Smooth muscle cell (in vitro differentiated cells): ENCODE data around the gene PPP1R1B. TPM values are rescaled to one million over a fixed set of nuclear protein-coding genes. Genes with fewer than 3 reads are reported as not detected.

Source experiments
- DNase-seq: peaks from one replicate; lab custom pipeline; 2025; ENCODE audit not compliant: unreplicated experiment; lab: John Stamatoyannopoulos, UW
- H2AFZ ChIP-seq: fragments of 200-600 bp; sonication (generic); 2 replicates; pipeline ENCODE4 v1.6.0; 2016; ENCODE audit warnings: antibody characterized with exemption, low read depth, mild to moderate bottlenecking
- H3F3A ChIP-seq: fragments of 200-600 bp; sonication (generic); 2 replicates; pipeline ENCODE4 v1.6.0; 2017; ENCODE audit warnings: antibody characterized with exemption, low read depth
- H3K27ac ChIP-seq: fragments of 200-600 bp; sonication (generic); 2 replicates; pipeline ENCODE4 v1.5.1; 2016; ENCODE audit warnings: low read depth, mild to moderate bottlenecking
- H3K27me3 ChIP-seq: fragments of 200-600 bp; sonication (generic); 2 replicates; pipeline ENCODE4 v1.6.1; 2016; ENCODE audit warnings: low read depth, mild to moderate bottlenecking
- H3K36me3 ChIP-seq: fragments of 200-600 bp; sonication (generic); 2 replicates; pipeline ENCODE4 v1.5.1; 2016; ENCODE audit warnings: low read depth
- H3K4me1 ChIP-seq: fragments of 200-600 bp; sonication (generic); 2 replicates; pipeline ENCODE4 v1.5.1; 2016; ENCODE audit warnings: low read depth
- H3K4me2 ChIP-seq: fragments of 200-600 bp; sonication (generic); 2 replicates; pipeline ENCODE4 v1.6.0; 2016; ENCODE audit warnings: mild to moderate bottlenecking
- H3K4me3 ChIP-seq: fragments of 200-600 bp; sonication (generic); 2 replicates; pipeline ENCODE4 v1.5.1; 2016; ENCODE audit warnings: mild to moderate bottlenecking
- H3K79me2 ChIP-seq: fragments of 200-600 bp; sonication (generic); 2 replicates; pipeline ENCODE4 v1.6.0; 2016; ENCODE audit warnings: low read depth, mild to moderate bottlenecking
- H3K9ac ChIP-seq: fragments of 200-600 bp; sonication (generic); 2 replicates; pipeline ENCODE4 v1.6.0; 2016; ENCODE audit warnings: low read depth
- H3K9me3 ChIP-seq: fragments of 200-600 bp; sonication (generic); replicated peaks from 2 replicates; pipeline ENCODE4 v1.5.1; 2016; ENCODE audit warnings: low read depth
- H4K20me1 ChIP-seq: fragments of 200-600 bp; sonication (generic); 2 replicates; pipeline ENCODE4 v1.6.0; 2016; ENCODE audit warnings: low read depth
- CTCF ChIP-seq: fragments of 200-600 bp; sonication (generic); IDR thresholded peaks from 2 replicates; pipeline ENCODE4 v1.5.1; 2017; ENCODE audit warnings: borderline replicate concordance, mild to moderate bottlenecking, antibody characterized with exemption; ENCODE audit not compliant: insufficient read depth, poor library complexity, severe bottlenecking
- WGBS: methylation state at CpG from one replicate; pipeline ENCODE4 v1.1.7; 2016; ENCODE audit warnings: low lambda C conversion rate; 5-methylcytosine and 5-hydroxymethylcytosine counted together
- polyA plus RNA-seq: library from polyadenylated mRNA; unstranded; fragments of >200 nt; fragmentation: Nextera tagmentation; extraction: Ambion mirVana; gene quantifications from 2 replicates; pipeline ENCODE4 v1.2.1, GENCODE V29; 2016
- total RNA-seq: library from RNA; depleted of rRNA; stranded (reverse); fragments of >200 nt; gene quantifications from 2 replicates; pipeline ENCODE4 v1.2.3, GENCODE V29; 2014

PPP1R1B gene
- total and polyA plus RNA-seq, 2 experiments from 2014 or later, result not detected

GRCh38 chr17:39629494-39629880, 2.7 kb downstream of the PPP1R1B start:
- H3K9ac ChIP-seq, result no peak overlapping the region
- H2AFZ ChIP-seq, result no peak overlapping the region
- no peaks in the 10 kb centered on the region for H3F3A ChIP-seq
- no peaks in the 10 kb centered on the region for H3K79me2 ChIP-seq
- H4K20me1 ChIP-seq, result no peaks in the 10 kb centered on the region
- no peaks in the 10 kb centered on the region for H3K36me3 ChIP-seq
- H3K9me3 ChIP-seq, result no peaks in the 10 kb centered on the region
- peaks cover 14% of the 10 kb centered on the region for H3K4me1 ChIP-seq
- DNase-seq, result no peak
- no peak for TF ChIP-seq CTCF
- no peak overlapping the region for H3K4me2 ChIP-seq
- H3K27me3 ChIP-seq, result peaks cover 78% of the 10 kb centered on the region
- no peak overlapping the region for H3K4me3 ChIP-seq
- WGBS, result 53% methylated on average over 3 of the region's 3 CpGs
- no peak overlapping the region for H3K27ac ChIP-seq

- TF ChIP-seq CTCF, result no peak
- H3K4me1 ChIP-seq, result peaks cover 14% of the 10 kb centered on the region
- WGBS, result 84% methylated on average over 12 of the region's 12 CpGs
Observed at GRCh38 chr17:39629898-39630297, 3.1 kb downstream of the PPP1R1B start.

GRCh38 chr17:39631403-39631802, 4.7 kb downstream of the PPP1R1B start:
- Histone ChIP-seq H3K9me3 (no peaks in the 10 kb centered on the region), H2AFZ (no peak overlapping the region), H4K20me1 (no peaks in the 10 kb centered on the region), H3K79me2 (no peaks in the 10 kb centered on the region), H3F3A (no peaks in the 10 kb centered on the region), H3K4me2 (no peak overlapping the region), H3K27me3 (peaks cover 59% of the 10 kb centered on the region), H3K4me3 (no peak overlapping the region), H3K9ac (no peak overlapping the region), H3K27ac (no peak overlapping the region), H3K36me3 (no peaks in the 10 kb centered on the region), H3K4me1 (peaks cover 16% of the 10 kb centered on the region)
- no peak for DNase-seq
- no peak for TF ChIP-seq CTCF
- 4% methylated on average over 6 of the region's 6 CpGs for WGBS

More at GRCh38 chr17:39629898-39630297, 3.1 kb downstream of the PPP1R1B start:
- no peak overlapping the region for H3K9ac ChIP-seq
- no peak for DNase-seq
- H3K36me3 ChIP-seq, result no peaks in the 10 kb centered on the region
- no peaks in the 10 kb centered on the region for H3K9me3 ChIP-seq
- no peaks in the 10 kb centered on the region for H3K79me2 ChIP-seq
- H3F3A ChIP-seq, result no peaks in the 10 kb centered on the region
- peaks cover 74% of the 10 kb centered on the region for H3K27me3 ChIP-seq
- no peaks in the 10 kb centered on the region for H4K20me1 ChIP-seq
- H3K4me2 ChIP-seq, result no peak overlapping the region
- no peak overlapping the region for H3K27ac ChIP-seq
- H2AFZ ChIP-seq, result no peak overlapping the region
- H3K4me3 ChIP-seq, result no peak overlapping the region

- no peak overlapping the region for H3K9ac ChIP-seq
- no peaks in the 10 kb centered on the region for H3K36me3 ChIP-seq
- H3K4me2 ChIP-seq, result no peak overlapping the region
- WGBS, result 58% methylated on average over 9 of the region's 13 CpGs
- no peak overlapping the region for H2AFZ ChIP-seq
- no peak for TF ChIP-seq CTCF
- no peak overlapping the region for H3K27ac ChIP-seq
- peaks cover 16% of the 10 kb centered on the region for H3K4me1 ChIP-seq
- H3K27me3 ChIP-seq, result peaks cover 49% of the 10 kb centered on the region
- peaks cover 2% of the 10 kb centered on the region for H3K79me2 ChIP-seq
- no peak for DNase-seq
- H4K20me1 ChIP-seq, result no peaks in the 10 kb centered on the region
- H3K9me3 ChIP-seq, result no peaks in the 10 kb centered on the region
- H3F3A ChIP-seq, result no peaks in the 10 kb centered on the region
- H3K4me3 ChIP-seq, result no peak overlapping the region
Observed at GRCh38 chr17:39632153-39632941, 5.6 kb downstream of the PPP1R1B start.
